SK-N-MC (cell line): ENCODE measurements around the gene DVL3.

Experiments used
- EZH2 ChIP-seq: fragments of 200-600 bp; sonication (generic); IDR thresholded peaks from one replicate; pipeline ENCODE4 v1.6.1; 2017; ENCODE audit warnings: antibody characterized with exemption
- FOXP2 ChIP-seq: optimal IDR thresholded peaks from 2 replicates; pipeline ENCODE3; 2011; ENCODE audit warnings: mild to moderate bottlenecking, moderate library complexity; ENCODE audit not compliant: insufficient read depth; ENCODE audit errors: extremely low read length, control extremely low read depth
- POLR2AphosphoS5 ChIP-seq: IDR thresholded peaks from 2 replicates; pipeline ENCODE4 v1.6.1; 2012; ENCODE audit warnings: mild to moderate bottlenecking, low read depth, low read length, borderline replicate concordance

GRCh38 chr3:184171562-184171961 is 16.4 kb downstream of the DVL3 start:
- TF ChIP-seq EZH2 (no peak), POLR2AphosphoS5 (no peak), FOXP2 (no peak)
